Measurements from ENCODE around the gene PIEZO1.

GRCh38 chr16:88665570-88665969 lies 119.5 kb downstream of the PIEZO1 start:
- TF ChIP-seq POLR2A (IDR thresholded peaks at IDR 0.05; ENCODE audit: low read depth, low read length) (no peak), CTCF (IDR thresholded peaks at IDR 0.05; ENCODE audit: extremely low read depth in 1 of 2, insufficient read depth in 1 of 2, low read depth in 1 of 2, low read length in 2 of 2) (no peak), FOS (IDR thresholded peaks at IDR 0.05; ENCODE audit: borderline replicate concordance, insufficient read depth, low read length) (no peak), EZH2 (IDR thresholded peaks at IDR 0.05; ENCODE audit: borderline replicate concordance, low read depth, low read length, severe bottlenecking) (no peak), GATA2 (IDR thresholded peaks at IDR 0.05; ENCODE audit: insufficient read depth, insufficient read length, low read depth, low read length) (no peak), POLR2AphosphoS5 (IDR thresholded peaks at IDR 0.05; ENCODE audit: insufficient read depth, low read depth, low read length) (no peak), MAX (IDR thresholded peaks at IDR 0.05; ENCODE audit: insufficient read depth, insufficient read length) (no peak)
